ENCODE data around the gene LARP4B. TPM values are rescaled to one million over a fixed set of nuclear protein-coding genes. Genes with fewer than 3 reads are reported as not detected.
A peak's percentile ranks its signal among the peaks of the same experiment; 100 is the strongest.

Gene LARP4B
- total and polyA plus RNA-seq, 2 of the 13 experiments (the other 11 are each of a cell fraction or from before 2014, with no cell fraction given), result 19.5 to 30.2 TPM

- TF ChIP-seq, protein P1, sequence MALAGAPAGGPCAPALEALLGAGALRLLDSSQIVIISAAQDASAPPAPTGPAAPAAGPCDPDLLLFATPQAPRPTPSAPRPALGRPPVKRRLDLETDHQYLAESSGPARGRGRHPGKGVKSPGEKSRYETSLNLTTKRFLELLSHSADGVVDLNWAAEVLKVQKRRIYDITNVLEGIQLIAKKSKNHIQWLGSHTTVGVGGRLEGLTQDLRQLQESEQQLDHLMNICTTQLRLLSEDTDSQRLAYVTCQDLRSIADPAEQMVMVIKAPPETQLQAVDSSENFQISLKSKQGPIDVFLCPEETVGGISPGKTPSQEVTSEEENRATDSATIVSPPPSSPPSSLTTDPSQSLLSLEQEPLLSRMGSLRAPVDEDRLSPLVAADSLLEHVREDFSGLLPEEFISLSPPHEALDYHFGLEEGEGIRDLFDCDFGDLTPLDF (CRISPR knock-in tag; IDR thresholded peaks at IDR 0.05), result no peak
- TF ChIP-seq, protein P2, sequence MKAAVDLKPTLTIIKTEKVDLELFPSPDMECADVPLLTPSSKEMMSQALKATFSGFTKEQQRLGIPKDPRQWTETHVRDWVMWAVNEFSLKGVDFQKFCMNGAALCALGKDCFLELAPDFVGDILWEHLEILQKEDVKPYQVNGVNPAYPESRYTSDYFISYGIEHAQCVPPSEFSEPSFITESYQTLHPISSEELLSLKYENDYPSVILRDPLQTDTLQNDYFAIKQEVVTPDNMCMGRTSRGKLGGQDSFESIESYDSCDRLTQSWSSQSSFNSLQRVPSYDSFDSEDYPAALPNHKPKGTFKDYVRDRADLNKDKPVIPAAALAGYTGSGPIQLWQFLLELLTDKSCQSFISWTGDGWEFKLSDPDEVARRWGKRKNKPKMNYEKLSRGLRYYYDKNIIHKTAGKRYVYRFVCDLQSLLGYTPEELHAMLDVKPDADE (CRISPR knock-in tag; IDR thresholded peaks at IDR 0.05), result no peak
- TF ChIP-seq ZFP62 (CRISPR knock-in tag; IDR thresholded peaks at IDR 0.05) (no peak), RFXANK (CRISPR knock-in tag; IDR thresholded peaks at IDR 0.05) (no peak), GFI1 (CRISPR knock-in tag; IDR thresholded peaks at IDR 0.05; ENCODE audit: borderline replicate concordance) (peak; percentile 75), ZNF574 (CRISPR knock-in tag; IDR thresholded peaks at IDR 0.05) (peak; percentile 59), ZNF766 (CRISPR knock-in tag; IDR thresholded peaks at IDR 0.05; ENCODE audit: borderline replicate concordance) (no peak), DR1 (CRISPR knock-in tag; IDR thresholded peaks at IDR 0.05) (no peak), SPEN (CRISPR knock-in tag; IDR thresholded peaks at IDR 0.05; ENCODE audit: low read depth) (peak; percentile 73; the same call in 1 of the 2 replicates), GABPB1 (CRISPR knock-in tag; IDR thresholded peaks at IDR 0.05) (no peak), ATF7-NPFF (CRISPR knock-in tag; IDR thresholded peaks at IDR 0.05; ENCODE audit: low read depth) (no peak), PCBP2 (optimal IDR thresholded peaks at IDR 0.05; ENCODE audit: low read depth, low read length, poor library complexity, severe bottlenecking) (no peak), SMARCC2 (IDR thresholded peaks at IDR 0.05) (no peak), TEAD3 (CRISPR knock-in tag; optimal IDR thresholded peaks at IDR 0.05; ENCODE audit: borderline replicate concordance) (peak; percentile 86), MED13 (CRISPR knock-in tag; IDR thresholded peaks at IDR 0.05) (no peak), HNRNPLL (IDR thresholded peaks at IDR 0.05; ENCODE audit: low read depth, low read length, poor library complexity, severe bottlenecking) (no peak), ISL2 (CRISPR knock-in tag; IDR thresholded peaks at IDR 0.05) (peak; percentile 39; the same call in 1 of the 2 replicates), ZNF670 (CRISPR knock-in tag; IDR thresholded peaks at IDR 0.05; ENCODE audit: borderline replicate concordance) (no peak), SYNCRIP (IDR thresholded peaks at IDR 0.05; ENCODE audit: insufficient read depth, low read depth, low read length) (no peak), FOXC1 (CRISPR knock-in tag; IDR thresholded peaks at IDR 0.05; ENCODE audit: borderline replicate concordance) (no peak), ZNF3 (CRISPR knock-in tag; IDR thresholded peaks at IDR 0.05) (no peak), NFATC3 (CRISPR knock-in tag; IDR thresholded peaks at IDR 0.05) (no peak)
- TF ChIP-seq, protein P3, sequence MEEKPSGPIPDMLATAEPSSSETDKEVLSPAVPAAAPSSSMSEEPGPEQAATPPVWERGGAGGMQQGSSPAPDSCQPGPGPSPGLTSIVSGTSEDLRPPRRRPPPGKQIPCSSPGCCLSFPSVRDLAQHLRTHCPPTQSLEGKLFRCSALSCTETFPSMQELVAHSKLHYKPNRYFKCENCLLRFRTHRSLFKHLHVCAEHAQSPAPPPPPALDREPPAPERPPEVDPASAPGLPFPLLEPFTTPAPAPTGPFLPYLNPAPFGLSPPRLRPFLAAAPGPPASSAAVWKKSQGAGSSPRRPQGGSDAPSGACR (CRISPR knock-in tag; IDR thresholded peaks at IDR 0.05), result no peak
- TF ChIP-seq, protein P4, sequence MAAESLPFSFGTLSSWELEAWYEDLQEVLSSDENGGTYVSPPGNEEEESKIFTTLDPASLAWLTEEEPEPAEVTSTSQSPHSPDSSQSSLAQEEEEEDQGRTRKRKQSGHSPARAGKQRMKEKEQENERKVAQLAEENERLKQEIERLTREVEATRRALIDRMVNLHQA (CRISPR knock-in tag; IDR thresholded peaks at IDR 0.05), result no peak
Observed at GRCh38 chr10:974038-974784, 42.7 kb upstream of the LARP4B start (continued).
